Measurements from ENCODE around the gene SLC7A10. TPM values are rescaled to one million over a fixed set of nuclear protein-coding genes. Genes with fewer than 3 reads are reported as not detected.

Gene SLC7A10
- total RNA-seq, 1 donor from 2014 or later: 1.1 TPM

- no peak for TF ChIP-seq CTCF (IDR thresholded peaks at IDR 0.05)
- DNase-seq (no peak), ATAC-seq (no peak)
- H3K27ac ChIP-seq: no peak overlapping the region
- no peaks in the 10 kb centered on the region for H3K9me3 ChIP-seq
- H3K27me3 ChIP-seq: peaks cover 9% of the 10 kb centered on the region
- H3K4me1 ChIP-seq: no peaks in the 10 kb centered on the region
- intact Hi-C loops (cut with DNase I): no loop called here
- no peak overlapping the region for H3K4me3 ChIP-seq
- no peaks in the 10 kb centered on the region for H3K36me3 ChIP-seq
Observed at GRCh38 chr19:33217881-33218280, 7.8 kb downstream of the SLC7A10 start.

DNA sequence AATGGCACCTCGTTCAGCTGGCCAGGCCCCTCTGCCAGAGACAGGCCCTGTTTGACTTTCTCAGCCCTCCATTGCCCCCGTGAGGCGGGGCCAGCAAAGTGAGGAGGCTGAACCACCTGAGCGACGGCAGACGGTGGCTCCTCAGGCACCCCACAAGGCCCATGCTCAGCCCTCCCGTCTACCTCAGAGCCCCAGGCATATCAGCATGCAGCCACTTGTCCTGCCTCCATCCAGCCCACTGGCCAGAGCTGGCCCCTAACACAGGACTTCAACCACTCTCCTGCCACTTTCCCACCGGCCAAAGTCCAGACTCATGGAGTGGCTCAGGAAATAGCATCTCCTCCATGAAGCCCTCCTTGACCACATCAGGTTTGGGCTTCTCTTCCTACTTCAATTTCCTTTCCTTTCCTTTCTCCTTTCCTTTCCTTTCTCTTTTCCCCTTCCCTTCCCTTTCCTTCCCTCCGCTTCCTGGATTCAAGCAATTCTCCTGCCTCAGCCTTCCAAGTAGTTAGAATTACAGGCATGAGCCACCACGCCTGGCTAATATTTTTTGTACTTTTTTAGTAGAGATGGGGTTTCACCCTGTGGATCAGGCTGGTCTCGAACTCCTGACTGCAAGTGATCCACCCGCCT is 9.3 kb downstream of the SLC7A10 start:
- Histone ChIP-seq H3K9me3 (no peaks in the 10 kb centered on the region), H3K36me3 (no peaks in the 10 kb centered on the region), H3K4me1 (no peaks in the 10 kb centered on the region), H3K27ac (no peak overlapping the region), H3K4me3 (no peak overlapping the region), H3K27me3 (peaks cover 3% of the 10 kb centered on the region)
- ATAC-seq (no peak), DNase-seq (no peak)
- intact Hi-C loops (cut with DNase I): no loop called here
- TF ChIP-seq CTCF (IDR thresholded peaks at IDR 0.05): no peak

DNA sequence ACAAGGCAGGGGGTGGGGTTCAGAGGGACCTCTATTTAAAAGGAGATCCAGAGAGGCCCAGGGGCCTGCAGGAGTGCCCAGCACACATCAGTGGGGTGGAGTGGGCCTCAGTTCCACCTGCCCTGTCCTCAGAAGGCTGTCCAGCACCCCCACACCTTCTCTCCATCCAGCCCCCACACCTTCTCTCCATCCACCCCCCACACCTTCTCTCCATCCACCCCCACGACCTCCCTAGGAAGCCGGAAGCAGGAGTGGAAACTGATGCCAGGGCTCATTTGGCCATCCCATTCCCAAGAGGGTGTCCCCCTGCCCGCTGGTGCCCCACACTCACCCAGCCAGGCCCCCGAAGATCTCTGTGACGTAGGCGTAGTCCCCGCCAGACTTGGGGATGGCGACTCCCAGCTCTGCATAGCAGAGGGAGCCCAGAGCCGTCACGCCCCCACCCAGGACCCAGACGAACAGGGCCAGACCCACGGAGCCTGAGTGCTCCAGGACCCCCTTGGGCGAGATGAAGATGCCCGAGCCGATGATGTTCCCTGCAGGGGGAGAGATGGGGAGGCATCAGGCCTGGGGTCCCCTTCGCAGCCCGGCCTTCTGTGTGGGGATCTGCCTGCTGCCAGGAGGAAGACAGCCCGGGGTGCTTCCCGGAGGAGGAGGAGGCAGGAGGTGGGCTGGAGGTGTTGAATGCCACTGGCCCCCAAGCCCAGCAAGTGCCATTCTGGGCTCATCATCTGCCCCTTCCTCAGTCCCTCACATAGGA is 10.0 kb downstream of the SLC7A10 start:
- intact Hi-C loops (cut with DNase I): no loop called here
- H3K27me3 ChIP-seq: peaks cover under 1% of the 10 kb centered on the region
- no peaks in the 10 kb centered on the region for H3K4me1 ChIP-seq
- no peaks in the 10 kb centered on the region for H3K36me3 ChIP-seq
- H3K9me3 ChIP-seq: no peaks in the 10 kb centered on the region
- no peak for ATAC-seq
- no peak for DNase-seq
- TF ChIP-seq CTCF (IDR thresholded peaks at IDR 0.05): no peak
- H3K4me3 ChIP-seq: no peak overlapping the region
- no peak overlapping the region for H3K27ac ChIP-seq

DNA sequence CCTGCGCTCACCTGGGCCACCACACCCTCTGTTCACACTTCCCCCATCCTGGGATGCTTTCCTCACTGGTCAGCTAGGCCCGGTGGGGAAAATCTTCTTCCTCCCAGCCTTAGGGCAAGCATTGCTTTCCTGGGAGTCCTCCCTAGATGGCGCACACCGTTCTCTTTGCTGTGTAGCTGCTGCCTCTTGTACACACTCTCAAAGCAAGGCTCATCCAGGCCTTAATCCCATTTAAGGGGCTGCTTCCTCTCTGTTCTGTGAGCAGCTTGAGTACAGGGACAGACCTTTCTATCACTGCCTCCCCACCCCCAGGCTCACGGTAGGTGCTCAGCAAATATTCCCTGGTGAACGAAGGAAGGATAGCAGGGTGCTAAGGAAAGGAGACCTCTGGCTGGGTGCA is 11.1 kb downstream of the SLC7A10 start:
- no peaks in the 10 kb centered on the region for H3K27me3 ChIP-seq
- intact Hi-C loops (cut with DNase I): no loop called here
- no peaks in the 10 kb centered on the region for H3K4me1 ChIP-seq
- H3K27ac ChIP-seq: no peak overlapping the region
- H3K9me3 ChIP-seq: no peaks in the 10 kb centered on the region
- DNase-seq: no peak
- ATAC-seq: peak; percentile 8
- no peaks in the 10 kb centered on the region for H3K36me3 ChIP-seq
- H3K4me3 ChIP-seq: no peak overlapping the region
- no peak for TF ChIP-seq CTCF (IDR thresholded peaks at IDR 0.05)

DNA sequence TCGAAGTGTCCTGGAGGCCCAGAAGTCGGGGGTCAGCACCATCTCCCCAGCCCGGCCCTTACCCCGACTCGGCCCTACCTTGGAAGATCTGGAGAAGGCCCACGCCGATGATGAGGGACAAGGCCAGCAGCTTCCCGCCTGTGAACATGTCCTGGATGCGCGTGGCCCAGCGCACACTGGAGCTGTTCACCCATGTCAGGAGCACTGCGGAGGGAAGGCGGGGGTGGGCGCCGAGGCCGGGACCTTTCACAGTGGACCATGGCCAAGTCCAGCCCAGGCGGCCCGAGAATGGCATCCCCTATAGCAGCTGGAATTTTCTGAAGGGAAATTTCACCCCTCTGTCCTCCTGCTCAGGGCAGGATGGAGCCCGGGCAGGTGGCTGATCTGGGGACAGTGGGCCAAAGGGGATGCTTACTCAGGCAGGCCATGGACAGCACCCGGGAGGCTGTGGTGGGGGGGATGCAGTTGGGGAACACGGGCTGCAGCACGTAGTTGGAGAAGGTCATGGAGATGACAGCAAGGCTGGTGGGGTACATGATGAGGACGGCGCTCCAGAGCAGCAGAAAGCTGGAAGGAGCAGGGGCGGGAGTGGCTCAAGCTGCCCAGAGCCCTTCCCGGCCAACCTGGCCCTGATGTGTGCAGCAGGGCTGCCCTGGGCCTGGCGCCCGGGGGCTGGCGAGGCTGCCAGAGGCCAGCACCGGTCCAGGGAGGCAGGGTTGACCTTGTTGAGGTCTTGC is 13.0 kb downstream of the SLC7A10 start:
- H3K9me3 ChIP-seq: no peaks in the 10 kb centered on the region
- H3K4me1 ChIP-seq: no peaks in the 10 kb centered on the region
- H3K36me3 ChIP-seq: no peaks in the 10 kb centered on the region
- no peak for DNase-seq
- no peak overlapping the region for H3K27ac ChIP-seq
- no peaks in the 10 kb centered on the region for H3K27me3 ChIP-seq
- no peak overlapping the region for H3K4me3 ChIP-seq
- ATAC-seq: no peak
- intact Hi-C loops (cut with DNase I): no loop called here
- TF ChIP-seq CTCF (IDR thresholded peaks at IDR 0.05): no peak
